Smooth muscle cell (in vitro differentiated cells): Measurements from ENCODE around the gene CYP3A5. TPM values are rescaled to one million over a fixed set of nuclear protein-coding genes. Genes with fewer than 3 reads are reported as not detected.

Experiments used
- DNase-seq: peaks from one replicate; lab custom pipeline; 2025; ENCODE audit not compliant: unreplicated experiment; lab: John Stamatoyannopoulos, UW
- H2AFZ ChIP-seq: fragments of 200-600 bp; sonication (generic); 2 replicates; pipeline ENCODE4 v1.6.0; 2016; ENCODE audit warnings: antibody characterized with exemption, low read depth, mild to moderate bottlenecking
- H3F3A ChIP-seq: fragments of 200-600 bp; sonication (generic); 2 replicates; pipeline ENCODE4 v1.6.0; 2017; ENCODE audit warnings: antibody characterized with exemption, low read depth
- H3K27ac ChIP-seq: fragments of 200-600 bp; sonication (generic); 2 replicates; pipeline ENCODE4 v1.5.1; 2016; ENCODE audit warnings: low read depth, mild to moderate bottlenecking
- H3K27me3 ChIP-seq: fragments of 200-600 bp; sonication (generic); 2 replicates; pipeline ENCODE4 v1.6.1; 2016; ENCODE audit warnings: low read depth, mild to moderate bottlenecking
- H3K36me3 ChIP-seq: fragments of 200-600 bp; sonication (generic); 2 replicates; pipeline ENCODE4 v1.5.1; 2016; ENCODE audit warnings: low read depth
- H3K4me1 ChIP-seq: fragments of 200-600 bp; sonication (generic); 2 replicates; pipeline ENCODE4 v1.5.1; 2016; ENCODE audit warnings: low read depth
- H3K4me2 ChIP-seq: fragments of 200-600 bp; sonication (generic); 2 replicates; pipeline ENCODE4 v1.6.0; 2016; ENCODE audit warnings: mild to moderate bottlenecking
- H3K4me3 ChIP-seq: fragments of 200-600 bp; sonication (generic); 2 replicates; pipeline ENCODE4 v1.5.1; 2016; ENCODE audit warnings: mild to moderate bottlenecking
- H3K79me2 ChIP-seq: fragments of 200-600 bp; sonication (generic); 2 replicates; pipeline ENCODE4 v1.6.0; 2016; ENCODE audit warnings: low read depth, mild to moderate bottlenecking
- H3K9ac ChIP-seq: fragments of 200-600 bp; sonication (generic); 2 replicates; pipeline ENCODE4 v1.6.0; 2016; ENCODE audit warnings: low read depth
- H3K9me3 ChIP-seq: fragments of 200-600 bp; sonication (generic); replicated peaks from 2 replicates; pipeline ENCODE4 v1.5.1; 2016; ENCODE audit warnings: low read depth
- H4K20me1 ChIP-seq: fragments of 200-600 bp; sonication (generic); 2 replicates; pipeline ENCODE4 v1.6.0; 2016; ENCODE audit warnings: low read depth
- WGBS: methylation state at CpG from one replicate; pipeline ENCODE4 v1.1.7; 2016; ENCODE audit warnings: low lambda C conversion rate; 5-methylcytosine and 5-hydroxymethylcytosine counted together
- polyA plus RNA-seq: library from polyadenylated mRNA; unstranded; fragments of >200 nt; fragmentation: Nextera tagmentation; extraction: Ambion mirVana; gene quantifications from 2 replicates; pipeline ENCODE4 v1.2.1, GENCODE V29; 2016
- total RNA-seq: library from RNA; depleted of rRNA; stranded (reverse); fragments of >200 nt; gene quantifications from 2 replicates; pipeline ENCODE4 v1.2.3, GENCODE V29; 2014
- TF ChIP-seq, protein P1 (sequence below): fragments of 200-600 bp; sonication (generic); IDR thresholded peaks from 2 replicates; pipeline ENCODE4 v1.5.1; 2017; ENCODE audit warnings: borderline replicate concordance, mild to moderate bottlenecking, antibody characterized with exemption; ENCODE audit not compliant: insufficient read depth, poor library complexity, severe bottlenecking

Gene CYP3A5
- total and polyA plus RNA-seq, 2 experiments from 2014 or later = 0.19 TPM; not detected in 1

- H3K4me2 ChIP-seq = no peak overlapping the region
- no peak overlapping the region for H3K27ac ChIP-seq
- H3K27me3 ChIP-seq = no peaks in the 10 kb centered on the region
- no peak overlapping the region for H3K4me3 ChIP-seq
- no peaks in the 10 kb centered on the region for H3F3A ChIP-seq
- no peak overlapping the region for H3K9ac ChIP-seq
- DNase-seq = no peak
- TF ChIP-seq, protein P1, sequence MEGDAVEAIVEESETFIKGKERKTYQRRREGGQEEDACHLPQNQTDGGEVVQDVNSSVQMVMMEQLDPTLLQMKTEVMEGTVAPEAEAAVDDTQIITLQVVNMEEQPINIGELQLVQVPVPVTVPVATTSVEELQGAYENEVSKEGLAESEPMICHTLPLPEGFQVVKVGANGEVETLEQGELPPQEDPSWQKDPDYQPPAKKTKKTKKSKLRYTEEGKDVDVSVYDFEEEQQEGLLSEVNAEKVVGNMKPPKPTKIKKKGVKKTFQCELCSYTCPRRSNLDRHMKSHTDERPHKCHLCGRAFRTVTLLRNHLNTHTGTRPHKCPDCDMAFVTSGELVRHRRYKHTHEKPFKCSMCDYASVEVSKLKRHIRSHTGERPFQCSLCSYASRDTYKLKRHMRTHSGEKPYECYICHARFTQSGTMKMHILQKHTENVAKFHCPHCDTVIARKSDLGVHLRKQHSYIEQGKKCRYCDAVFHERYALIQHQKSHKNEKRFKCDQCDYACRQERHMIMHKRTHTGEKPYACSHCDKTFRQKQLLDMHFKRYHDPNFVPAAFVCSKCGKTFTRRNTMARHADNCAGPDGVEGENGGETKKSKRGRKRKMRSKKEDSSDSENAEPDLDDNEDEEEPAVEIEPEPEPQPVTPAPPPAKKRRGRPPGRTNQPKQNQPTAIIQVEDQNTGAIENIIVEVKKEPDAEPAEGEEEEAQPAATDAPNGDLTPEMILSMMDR = no peak
- H3K9me3 ChIP-seq = no peaks in the 10 kb centered on the region
- peaks cover 5% of the 10 kb centered on the region for H3K79me2 ChIP-seq
- no peak overlapping the region for H2AFZ ChIP-seq
- peaks cover under 1% of the 10 kb centered on the region for H3K4me1 ChIP-seq
- H4K20me1 ChIP-seq = peaks cover 22% of the 10 kb centered on the region
- H3K36me3 ChIP-seq = peaks cover 9% of the 10 kb centered on the region
- 88% methylated on average over 7 of the region's 7 CpGs for WGBS
Observed at GRCh38 chr7:99623091-99623693, 56.6 kb downstream of the CYP3A5 start.

GRCh38 chr7:99622596-99622995 lies 57.2 kb downstream of the CYP3A5 start:
- TF ChIP-seq, protein P1 = no peak
- H2AFZ ChIP-seq = no peak overlapping the region
- H3K4me2 ChIP-seq = no peak overlapping the region
- peaks cover 11% of the 10 kb centered on the region for H3K79me2 ChIP-seq
- no peaks in the 10 kb centered on the region for H3K9me3 ChIP-seq
- no peaks in the 10 kb centered on the region for H3K27me3 ChIP-seq
- H3K36me3 ChIP-seq = peaks cover 9% of the 10 kb centered on the region
- no peak overlapping the region for H3K4me3 ChIP-seq
- 93% methylated on average over 10 of the region's 10 CpGs for WGBS
- no peaks in the 10 kb centered on the region for H3F3A ChIP-seq
- peaks cover 6% of the 10 kb centered on the region for H3K4me1 ChIP-seq
- no peak overlapping the region for H3K27ac ChIP-seq
- H4K20me1 ChIP-seq = peaks cover 21% of the 10 kb centered on the region
- H3K9ac ChIP-seq = no peak overlapping the region
- no peak for DNase-seq

GRCh38 chr7:99621271-99621670 lies 58.5 kb downstream of the CYP3A5 start:
- DNase-seq = no peak
- no peak overlapping the region for H3K4me2 ChIP-seq
- H3K79me2 ChIP-seq = peaks cover 16% of the 10 kb centered on the region
- H2AFZ ChIP-seq = no peak overlapping the region
- no peaks in the 10 kb centered on the region for H3K27me3 ChIP-seq
- TF ChIP-seq, protein P1 = no peak
- H3K27ac ChIP-seq = peak overlapping the region; percentile 83
- H3K4me1 ChIP-seq = peaks cover 9% of the 10 kb centered on the region
- H3F3A ChIP-seq = no peaks in the 10 kb centered on the region
- H3K9ac ChIP-seq = no peak overlapping the region
- H3K36me3 ChIP-seq = no peaks in the 10 kb centered on the region
- no peaks in the 10 kb centered on the region for H3K9me3 ChIP-seq
- peaks cover 8% of the 10 kb centered on the region for H4K20me1 ChIP-seq
- no peak overlapping the region for H3K4me3 ChIP-seq
- WGBS = 99% methylated on average over 5 of the region's 5 CpGs

- TF ChIP-seq, protein P1 = no peak
- Histone ChIP-seq H3K27me3 (no peaks in the 10 kb centered on the region), H3K4me1 (peaks cover 9% of the 10 kb centered on the region), H2AFZ (no peak overlapping the region), H3K9ac (peak overlapping the region; percentile 44), H4K20me1 (peaks cover 3% of the 10 kb centered on the region), H3K4me2 (peak overlapping the region; percentile 21), H3K79me2 (peaks cover 16% of the 10 kb centered on the region), H3K36me3 (no peaks in the 10 kb centered on the region), H3K4me3 (no peak overlapping the region), H3K9me3 (no peaks in the 10 kb centered on the region), H3F3A (no peaks in the 10 kb centered on the region), H3K27ac (peak overlapping the region; percentile 83)
- no peak for DNase-seq
- WGBS = 96% methylated on average over 18 of the region's 18 CpGs
Observed at GRCh38 chr7:99619571-99620130, 60.1 kb downstream of the CYP3A5 start.
